HG03159 (cell line): ENCODE measurements around the gene SNED1.
A peak's percentile ranks its signal among the peaks of the same experiment; 100 is the strongest.
"Not testable (repeated sequence)": the region's sequence is repeated elsewhere in the genome, so short reads cannot be mapped to it uniquely, and the experiment has no call there.

ENCODE experiments used
- ATAC-seq: cut with Tn5 transposase; IDR thresholded peaks from one replicate; pipeline ENCODE4 v1.9.1; 2021; ENCODE audit warnings: mild to moderate bottlenecking, moderate library complexity; ENCODE audit not compliant: unreplicated experiment

Gene SNED1

DNA sequence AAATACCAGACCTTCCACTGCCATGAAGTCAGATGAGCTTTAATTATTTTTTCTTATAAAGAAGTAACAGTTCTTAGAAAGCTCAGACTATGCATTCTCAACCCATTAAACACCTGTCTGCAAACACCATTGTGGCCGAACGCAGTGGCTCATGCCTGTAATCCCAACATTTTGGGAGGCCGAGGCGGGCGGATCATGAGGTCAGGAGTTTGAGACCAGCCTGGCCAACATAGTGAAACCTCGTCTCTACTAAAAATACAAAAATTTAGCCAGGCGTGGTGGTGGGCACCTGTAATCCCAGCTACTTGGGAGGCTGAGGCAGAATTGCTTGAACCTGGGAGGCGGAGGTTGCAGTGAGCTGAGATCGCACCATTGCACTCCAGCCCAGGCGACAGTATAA is 106.2 kb downstream of the SNED1 start:
- not testable (repeated sequence) for ATAC-seq

DNA sequence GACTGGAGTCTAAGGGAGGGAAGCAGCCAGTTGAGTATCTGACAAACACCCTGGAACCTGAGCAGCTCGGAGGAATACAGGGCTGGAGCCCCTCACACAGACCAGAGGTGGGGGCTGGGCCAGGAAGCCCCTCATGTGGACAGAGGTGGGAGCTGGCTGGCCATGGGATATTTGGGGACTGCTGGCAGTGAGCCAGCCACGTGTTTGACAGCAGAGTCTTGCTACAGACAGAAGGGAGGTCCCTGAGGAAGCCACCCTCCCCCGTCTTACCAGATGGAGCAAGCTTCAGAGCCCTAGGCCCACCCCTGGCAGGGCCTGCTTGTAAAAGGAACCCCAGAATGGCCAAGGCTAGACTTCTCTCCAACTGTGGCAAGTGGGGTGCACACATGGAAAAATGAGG is 107.2 kb downstream of the SNED1 start:
- no peak for ATAC-seq

- no peak for ATAC-seq
These were observed 108.8 kb downstream of the SNED1 start for GRCh38 chr2:241107031-241107783.

DNA sequence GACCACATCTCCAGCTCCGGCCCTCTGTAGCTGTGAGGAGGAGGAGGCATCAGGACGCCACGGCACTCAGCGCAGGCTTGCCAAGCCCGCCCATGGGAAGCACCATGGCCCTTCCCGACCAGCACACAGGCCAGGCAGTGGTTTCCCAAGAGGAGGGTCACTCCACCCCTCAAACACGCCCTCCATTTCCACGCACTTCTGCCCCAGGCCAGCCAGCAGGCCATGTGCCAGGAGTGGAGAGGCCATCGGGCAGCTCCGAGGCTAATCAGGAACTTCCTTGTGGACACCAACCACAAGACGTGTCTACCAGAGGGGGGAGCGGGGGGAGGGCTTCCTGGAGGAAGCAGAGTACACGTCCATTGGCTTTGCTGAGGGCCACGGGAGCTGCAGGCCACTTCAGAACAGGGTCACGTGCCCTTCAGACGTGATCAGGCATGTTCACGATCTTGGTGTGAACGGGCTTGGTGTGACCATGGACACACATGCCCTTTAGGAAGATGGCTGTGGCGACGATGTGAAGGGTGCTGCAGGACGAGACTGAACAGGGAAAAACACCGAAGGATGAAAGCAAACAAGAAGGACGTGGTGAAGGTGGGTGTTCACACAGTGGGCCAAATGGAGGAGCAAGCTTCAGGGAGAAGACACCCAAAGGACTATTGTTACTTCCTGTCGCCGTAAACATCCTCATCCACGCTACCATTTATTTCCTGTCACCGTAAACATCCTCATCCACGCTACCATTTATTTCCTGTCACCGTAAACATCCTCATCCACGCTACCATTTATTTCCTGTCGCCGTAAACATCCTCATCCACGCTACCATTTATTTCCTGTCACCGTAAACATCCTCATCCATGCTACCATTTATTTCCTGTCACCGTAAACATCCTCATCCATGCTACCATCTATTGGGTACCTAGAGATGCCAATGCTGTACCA is 110.1 kb downstream of the SNED1 start:
- no peak for ATAC-seq

DNA sequence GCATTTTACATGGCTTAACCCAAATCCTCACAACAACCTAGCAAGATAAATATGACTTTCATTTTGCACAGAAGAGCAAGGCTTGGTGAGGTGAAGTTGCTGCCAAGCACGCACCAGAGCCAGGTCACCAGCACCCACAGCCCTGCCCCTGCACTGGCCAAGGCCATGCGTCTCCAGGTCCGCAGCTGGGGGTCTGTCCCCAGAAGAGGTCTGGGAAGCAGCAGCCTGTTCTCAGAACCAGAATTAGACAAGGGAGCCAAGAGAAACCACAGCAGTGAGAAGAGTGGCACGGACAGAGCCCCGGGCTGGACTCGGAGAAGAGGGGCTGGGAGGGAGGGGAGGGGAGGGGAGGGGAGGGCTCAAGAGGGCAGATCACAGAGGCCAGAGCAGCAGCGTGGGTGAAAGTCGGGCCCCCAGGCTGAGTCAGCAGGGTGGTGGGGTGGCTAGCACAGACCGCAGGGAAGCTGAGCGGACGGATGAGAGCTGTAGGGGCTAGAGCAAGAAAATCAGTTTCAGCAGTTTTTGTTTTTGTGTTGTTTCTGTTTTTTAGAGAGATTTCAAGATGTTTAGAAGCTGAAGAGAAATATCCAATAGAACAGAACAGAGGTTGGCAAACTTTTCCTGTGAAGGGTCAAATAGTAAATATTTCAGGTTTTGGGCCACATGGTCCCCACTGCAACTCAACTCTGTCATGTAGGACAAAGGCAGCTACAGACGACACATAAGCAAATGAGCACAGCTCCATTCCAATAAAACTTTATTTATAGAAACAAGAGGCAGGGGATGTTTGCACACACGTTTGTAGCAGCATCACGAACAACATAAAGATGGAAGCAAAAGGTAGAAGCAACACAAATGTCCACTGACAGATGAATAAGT is 111.0 kb downstream of the SNED1 start:
- no peak for ATAC-seq

DNA sequence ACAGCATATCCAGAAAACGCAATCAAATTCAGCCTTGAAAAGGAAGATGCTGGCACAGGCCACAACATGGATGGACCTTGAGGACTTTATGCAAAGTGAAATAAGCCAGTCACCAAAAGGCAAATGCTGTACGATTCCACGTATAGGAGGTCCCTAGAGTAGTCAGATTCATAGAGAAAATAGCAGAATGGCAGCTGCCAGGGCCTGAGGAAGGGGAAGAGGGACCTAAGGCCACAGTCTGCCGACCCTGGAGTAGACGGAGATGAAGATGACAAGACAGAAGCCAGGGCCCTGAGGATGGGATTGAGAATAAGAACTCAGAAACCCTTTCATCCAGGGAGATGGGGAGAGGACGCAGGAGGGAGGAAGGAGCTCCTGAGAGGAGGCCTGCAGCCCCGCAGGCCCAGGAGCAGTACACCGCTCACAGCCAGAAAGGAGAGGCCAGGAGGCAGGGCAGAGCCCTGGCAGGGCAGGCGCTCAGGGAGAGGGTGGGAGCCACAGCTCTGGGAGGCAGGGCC is 111.7 kb downstream of the SNED1 start:
- ATAC-seq: no peak

- peak; percentile 57 for ATAC-seq
These were observed 112.4 kb downstream of the SNED1 start for GRCh38 chr2:241110607-241111439.

DNA sequence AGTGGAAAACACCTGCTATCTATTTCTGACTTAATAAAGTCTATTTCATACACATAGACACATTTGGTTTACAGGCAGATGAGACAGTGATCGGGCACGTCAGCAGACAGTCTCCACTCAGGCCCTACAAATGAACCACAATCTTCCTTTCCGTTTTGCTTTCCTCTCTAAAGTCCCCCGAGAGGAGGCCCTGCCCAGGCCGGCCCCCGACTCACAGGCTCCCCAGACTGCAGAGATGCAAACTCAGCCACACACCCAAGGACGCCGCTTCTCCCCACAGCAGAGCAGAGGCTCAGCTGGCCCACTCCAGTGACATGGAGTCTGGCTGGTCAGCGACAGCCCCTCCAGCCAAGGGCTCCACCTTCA is 113.0 kb downstream of the SNED1 start:
- peak; percentile 43 for ATAC-seq

DNA sequence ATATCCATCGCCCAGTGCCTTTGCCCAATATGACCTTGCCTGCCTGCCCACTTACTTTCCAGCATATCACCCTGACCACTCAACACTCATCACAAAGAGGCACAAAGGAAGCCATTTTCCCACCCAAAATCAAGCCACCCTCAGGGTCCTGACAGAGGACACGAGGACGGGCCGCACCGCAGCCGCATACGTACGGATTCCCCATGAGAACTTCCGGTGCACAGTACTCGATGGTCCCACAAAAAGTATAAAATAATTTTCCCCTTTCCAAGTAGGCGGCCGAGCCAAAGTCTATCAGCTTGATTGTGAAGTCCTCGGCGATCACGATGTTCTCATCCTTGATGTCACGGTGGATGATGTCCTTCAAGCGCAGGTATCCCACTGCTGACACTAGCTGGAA is 113.6 kb downstream of the SNED1 start:
- no peak for ATAC-seq

DNA sequence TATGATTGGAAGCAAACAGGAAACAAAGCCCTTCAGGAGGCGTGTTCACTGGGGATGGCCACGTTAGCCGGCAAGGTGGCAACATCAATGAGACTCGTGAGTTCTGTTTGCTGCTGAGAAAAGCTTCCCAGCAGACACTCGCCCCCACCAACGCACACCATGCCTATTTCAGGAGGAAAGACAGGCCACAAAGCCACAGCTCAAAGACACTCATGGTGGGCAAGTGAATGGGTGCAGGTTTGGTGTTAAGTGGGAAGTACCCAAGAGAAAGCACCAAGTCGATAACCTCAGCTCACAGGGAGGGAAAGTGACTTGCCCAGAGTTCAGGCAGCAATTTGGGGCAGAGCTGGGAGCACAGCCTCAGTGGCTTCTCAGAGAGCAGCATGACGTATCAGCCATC is 114.2 kb downstream of the SNED1 start:
- ATAC-seq: no peak

DNA sequence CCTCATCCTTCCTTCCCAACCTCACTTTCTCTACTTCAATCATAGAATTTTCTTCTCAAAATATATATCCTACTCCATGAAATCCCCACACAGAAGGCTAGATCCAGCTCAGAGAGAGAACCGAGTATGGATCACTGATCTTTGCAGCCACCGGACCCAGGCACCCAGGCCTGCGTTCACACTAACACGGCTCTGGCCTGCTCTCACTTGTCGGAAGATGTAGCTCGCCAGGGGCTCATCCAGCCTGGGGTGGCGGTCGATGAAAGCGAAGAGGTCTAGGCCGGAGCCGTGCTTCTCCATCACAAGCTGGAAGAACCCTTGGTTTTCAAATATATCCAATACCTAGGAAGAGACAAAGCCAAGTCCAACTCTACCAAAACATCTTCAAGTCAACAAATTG is 116.4 kb downstream of the SNED1 start:
- no peak for ATAC-seq

- ATAC-seq: no peak
These were observed 116.9 kb downstream of the SNED1 start for GRCh38 chr2:241115361-241115760.

DNA sequence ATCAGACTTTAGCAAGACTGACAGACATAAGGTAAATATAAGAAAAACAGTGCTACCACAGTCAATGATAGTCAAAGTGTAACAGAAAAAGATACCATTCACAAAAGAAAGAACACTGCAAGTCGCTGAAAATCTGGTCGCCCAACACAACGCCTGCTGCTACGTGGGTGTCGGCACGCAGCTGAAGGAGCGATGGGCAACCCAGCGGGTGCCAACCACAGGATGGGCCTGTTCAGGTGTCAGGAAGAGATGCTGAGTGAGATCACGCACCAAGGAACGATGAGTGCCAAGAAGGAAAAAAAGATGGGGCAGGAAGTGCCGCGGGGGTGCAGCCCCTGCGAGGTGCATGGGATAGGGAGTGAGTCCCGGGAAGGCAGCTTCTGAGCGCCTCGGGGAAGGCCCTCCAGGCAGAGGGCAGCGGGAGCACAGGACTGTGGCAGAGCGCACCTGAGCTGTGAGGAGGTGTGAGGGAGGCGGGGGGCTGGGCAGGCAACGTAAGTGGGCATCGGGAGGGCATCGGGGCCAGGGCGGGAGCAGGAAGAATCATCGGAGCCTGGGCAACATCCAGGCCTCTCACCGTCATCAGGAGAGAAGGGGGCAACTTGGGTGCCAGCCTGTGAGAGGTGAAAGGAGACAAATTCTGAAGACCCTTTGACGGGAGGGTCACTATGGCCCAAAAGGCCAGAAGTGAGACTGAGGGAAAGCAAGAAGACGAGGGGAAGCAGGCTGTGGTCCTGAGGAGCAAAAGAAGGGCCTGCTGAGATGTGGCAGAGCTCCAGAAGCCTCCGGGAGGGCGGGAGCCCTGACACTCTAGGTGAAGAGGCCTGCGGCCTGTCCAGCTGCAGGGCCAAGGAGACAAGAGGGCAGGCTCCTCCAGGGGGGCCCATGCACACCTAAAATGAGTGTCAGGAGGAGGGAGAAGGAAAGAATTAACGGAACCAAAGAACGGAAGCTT is 118.5 kb downstream of the SNED1 start:
- ATAC-seq: no peak

DNA sequence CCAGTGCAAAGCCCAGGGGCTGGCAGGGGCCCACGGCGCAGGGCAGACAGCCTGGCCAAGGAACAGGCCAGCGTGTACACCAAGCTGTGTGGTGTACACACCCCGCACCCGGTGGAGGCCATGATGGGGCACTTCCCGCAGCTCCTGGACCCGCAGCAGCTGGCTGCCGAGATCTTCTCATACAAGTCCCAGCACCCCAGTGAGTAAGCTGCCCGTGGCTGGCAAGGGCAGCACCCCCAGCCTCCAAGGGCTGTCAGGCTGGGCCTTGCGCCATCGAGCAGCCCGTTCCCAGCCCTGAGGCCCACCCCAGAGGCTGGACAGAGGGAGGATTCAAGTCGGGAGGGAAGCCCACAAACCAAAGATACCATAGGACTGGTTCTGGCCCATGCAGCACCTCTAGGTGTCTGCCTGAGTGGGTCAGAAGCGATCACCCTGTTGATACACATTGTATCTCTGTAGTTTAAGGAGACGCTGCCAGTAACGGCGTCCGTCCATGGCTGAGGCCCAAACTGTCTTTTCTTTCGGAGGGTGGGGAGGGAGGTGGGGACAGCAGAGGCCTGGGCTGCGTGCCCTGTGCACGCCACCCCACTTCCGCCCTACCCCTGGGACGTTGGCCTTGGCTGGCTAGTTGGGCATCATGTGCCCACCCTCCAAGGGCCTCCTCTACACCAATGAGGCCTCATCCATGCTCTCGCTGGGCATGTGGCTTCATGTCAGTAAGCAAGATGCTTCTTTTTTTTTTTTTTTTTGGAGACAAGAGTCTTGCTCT is 120.5 kb downstream of the SNED1 start:
- no peak for ATAC-seq

DNA sequence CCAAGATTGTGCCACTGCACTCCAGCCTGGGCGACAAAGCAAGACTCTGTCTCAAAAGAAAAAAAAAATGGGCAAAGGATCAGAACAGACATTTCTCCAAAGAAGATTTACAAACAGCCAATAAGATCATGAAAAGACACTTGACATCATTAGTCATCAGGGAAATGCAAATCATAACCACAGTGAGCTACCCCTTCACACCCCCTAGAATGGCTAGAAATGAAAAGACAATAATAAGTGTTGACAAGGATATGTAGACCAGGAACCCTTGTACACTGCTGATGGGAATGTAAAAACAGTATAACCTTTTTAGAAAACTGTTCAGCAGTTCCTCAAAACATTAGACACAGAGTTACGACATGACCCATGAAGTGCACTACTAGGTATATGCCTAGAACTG is 122.0 kb downstream of the SNED1 start:
- no peak for ATAC-seq

GRCh38 chr2:241121008-241121407 is 122.6 kb downstream of the SNED1 start:
- ATAC-seq: no peak

DNA sequence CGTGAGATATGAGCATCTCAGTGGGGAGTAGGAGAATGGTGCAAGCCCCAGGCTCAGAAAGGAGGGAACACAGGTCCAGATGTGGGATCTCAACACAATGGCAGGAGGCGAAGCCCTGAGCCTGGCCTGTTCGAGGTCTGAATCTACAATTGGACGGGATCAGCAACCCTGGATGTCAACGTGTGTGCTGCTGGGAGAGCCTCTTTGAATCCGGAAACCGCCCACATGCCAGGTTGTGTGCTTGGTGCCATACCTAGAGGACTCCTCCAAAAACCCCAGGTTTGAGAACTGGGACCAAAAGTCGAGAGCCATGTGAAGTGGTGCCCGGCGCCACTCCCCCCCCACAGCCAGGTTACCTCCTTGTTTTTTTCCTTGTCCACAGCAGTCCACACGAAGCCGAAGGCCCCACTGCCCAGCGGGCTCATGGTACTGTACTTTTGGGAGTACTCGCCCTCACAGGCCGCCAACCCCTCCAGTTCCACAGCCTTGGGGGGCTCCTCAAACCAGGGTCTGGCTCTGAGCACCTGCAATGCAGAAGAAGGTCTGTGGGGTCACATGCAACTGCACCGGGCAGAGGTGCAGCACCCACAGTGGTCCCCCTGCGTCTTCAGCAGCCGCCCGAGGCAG is 124.1 kb downstream of the SNED1 start:
- no peak for ATAC-seq
